T-helper 2 cell treated with Interferon-gamma antibody and Interleukin-4, amounts not matched to agents 5 μg/mL and 100 μg/mL, for 36 hours (primary cell): ENCODE measurements around the gene PITPNM1.
A peak's percentile ranks its signal among the peaks of the same experiment; 100 is the strongest.
"Not testable (repeated sequence)": the region's sequence is repeated elsewhere in the genome, so short reads cannot be mapped to it uniquely, and the experiment has no call there.

Experiments used
- DNase-seq: peaks from one replicate; pipeline ENCODE4 v3.0.0; 2021; ENCODE audit warnings: low spot score
- H3K27ac Mint-ChIP-seq: one replicate; pipeline ENCODE4 v1.8.0; 2021; ENCODE audit warnings: mild to moderate bottlenecking, mixed read lengths
- H3K27me3 Mint-ChIP-seq: one replicate; pipeline ENCODE4 v1.8.0; 2021; ENCODE audit warnings: low read depth, mixed read lengths
- H3K36me3 Mint-ChIP-seq: one replicate; pipeline ENCODE4 v1.8.0; 2021; ENCODE audit warnings: low read depth, mixed read lengths
- H3K4me1 Mint-ChIP-seq: one replicate; pipeline ENCODE4 v1.8.0; 2021; ENCODE audit warnings: low read depth, mixed read lengths
- H3K4me3 Mint-ChIP-seq: one replicate; pipeline ENCODE4 v1.8.0; 2022; ENCODE audit warnings: mild to moderate bottlenecking, moderate library complexity, mixed read lengths
- H3K9me3 Mint-ChIP-seq: one replicate; pipeline ENCODE4 v1.8.0; 2021; ENCODE audit warnings: mixed read lengths

The PITPNM1 gene

DNA sequence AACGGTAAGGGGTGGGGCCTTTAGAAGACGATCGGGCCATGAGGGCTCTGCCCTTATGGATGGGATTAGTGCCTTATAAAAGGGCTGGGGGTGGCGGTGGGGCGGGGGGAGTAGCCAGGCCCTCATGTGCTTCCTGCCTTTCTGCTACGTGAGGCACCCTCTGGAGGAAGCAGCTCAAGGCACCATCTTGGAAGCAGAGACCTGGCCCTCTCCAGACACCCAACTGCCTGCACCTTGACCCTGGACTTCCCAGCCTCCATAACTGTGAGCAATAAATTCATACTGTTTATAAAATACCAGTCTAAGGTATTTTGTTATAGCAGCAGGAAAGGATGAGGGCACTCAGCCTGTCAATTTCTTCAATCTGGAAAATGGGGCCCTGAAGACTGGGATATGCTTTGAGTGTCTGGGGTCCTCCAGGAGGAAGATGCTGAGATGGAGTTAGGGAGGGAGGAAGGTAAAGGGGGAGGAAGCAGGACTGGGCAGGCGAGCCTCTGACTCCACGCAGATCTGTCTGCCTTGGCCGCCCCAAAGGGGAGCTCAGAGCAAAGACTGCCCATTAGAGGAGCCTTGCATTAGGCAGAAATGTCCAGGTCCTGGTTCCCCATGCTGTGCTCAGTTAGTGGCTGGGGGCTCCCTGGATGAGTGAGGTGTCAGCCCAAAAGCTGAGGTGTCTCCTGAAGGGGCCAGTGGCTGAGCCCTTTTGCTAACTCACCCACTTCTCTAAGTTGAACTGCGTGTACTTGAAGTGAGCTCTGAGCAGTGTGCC lies 12.8 kb upstream of the PITPNM1 start:
- no peaks in the 10 kb centered on the region for H3K4me1 Mint-ChIP-seq
- H3K27me3 Mint-ChIP-seq = peaks cover 6% of the 10 kb centered on the region
- H3K4me3 Mint-ChIP-seq = no peak overlapping the region
- DNase-seq = no peak
- no peaks in the 10 kb centered on the region for H3K36me3 Mint-ChIP-seq
- H3K9me3 Mint-ChIP-seq = no peaks in the 10 kb centered on the region
- no peak overlapping the region for H3K27ac Mint-ChIP-seq

DNA sequence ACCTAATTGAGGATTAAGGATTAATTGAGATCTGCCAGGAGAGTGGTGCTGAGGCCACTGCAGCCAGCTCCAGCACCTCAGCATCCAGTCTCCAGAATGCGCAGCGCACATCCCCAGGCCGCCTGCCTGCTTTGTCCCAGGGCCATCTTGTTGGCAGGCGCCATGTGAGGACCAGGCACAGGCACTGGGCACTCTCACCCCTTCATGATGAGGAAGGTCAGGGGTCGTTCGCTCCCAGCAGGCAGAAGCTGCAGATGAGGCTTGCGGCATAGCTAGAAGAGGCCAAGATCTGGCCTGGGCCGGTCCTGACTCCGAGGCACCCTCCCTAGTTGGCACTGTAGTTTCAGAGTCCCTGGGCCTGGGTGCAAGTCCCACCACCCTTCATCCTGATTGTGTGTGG lies 11.6 kb upstream of the PITPNM1 start:
- H3K27ac Mint-ChIP-seq = no peak overlapping the region
- no peak for DNase-seq
- H3K36me3 Mint-ChIP-seq = no peaks in the 10 kb centered on the region
- H3K4me1 Mint-ChIP-seq = no peaks in the 10 kb centered on the region
- H3K9me3 Mint-ChIP-seq = no peaks in the 10 kb centered on the region
- no peak overlapping the region for H3K4me3 Mint-ChIP-seq
- H3K27me3 Mint-ChIP-seq = peaks cover 9% of the 10 kb centered on the region

DNA sequence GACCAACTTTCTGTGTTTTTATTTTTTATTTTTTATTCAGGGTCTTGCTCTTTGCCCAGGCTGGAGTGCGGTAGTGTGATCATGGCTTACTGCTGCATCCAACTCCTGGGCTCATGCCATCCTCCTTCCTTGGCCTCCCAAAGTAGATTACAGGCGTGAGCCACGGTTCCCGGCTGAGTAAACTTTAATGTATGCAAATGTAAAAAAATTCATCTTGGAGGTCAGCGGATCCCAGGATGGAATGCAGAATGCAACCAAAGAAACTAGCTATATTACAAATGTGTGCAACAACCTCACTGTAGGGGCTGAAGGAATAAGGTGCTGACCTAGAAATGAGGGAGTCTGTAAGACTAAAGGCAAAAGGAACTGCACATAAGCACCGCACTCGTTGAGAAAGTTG lies 9.0 kb upstream of the PITPNM1 start:
- Mint-ChIP-seq H3K4me3 (no peak overlapping the region), H3K9me3 (no peaks in the 10 kb centered on the region), H3K27ac (no peak overlapping the region), H3K36me3 (no peaks in the 10 kb centered on the region), H3K27me3 (peaks cover 17% of the 10 kb centered on the region), H3K4me1 (peaks cover 4% of the 10 kb centered on the region)
- no peak for DNase-seq

DNA sequence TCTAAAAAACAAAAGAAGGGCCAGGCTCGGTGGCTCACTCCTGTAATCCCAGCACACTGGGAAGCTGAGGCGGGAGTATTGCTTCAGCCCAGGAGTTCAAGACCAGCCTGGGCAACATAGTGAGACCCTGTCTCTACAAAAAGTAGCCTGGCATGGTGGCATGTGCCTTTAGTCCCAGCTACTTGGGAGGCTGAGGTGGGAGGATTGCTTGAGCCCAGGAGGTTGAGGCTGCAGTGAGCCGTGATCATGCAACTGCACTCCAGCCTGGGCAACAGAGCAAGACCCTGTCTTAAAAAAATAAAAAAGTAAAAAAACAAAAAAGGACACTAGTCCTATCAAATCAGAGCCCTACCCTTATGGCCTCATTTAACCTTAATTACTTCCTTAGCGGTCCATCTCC lies 6.4 kb upstream of the PITPNM1 start:
- H3K4me3 Mint-ChIP-seq, H3K36me3 Mint-ChIP-seq, DNase-seq, H3K9me3 Mint-ChIP-seq, H3K27ac Mint-ChIP-seq: not testable (repeated sequence)
- H3K4me1 Mint-ChIP-seq = peaks cover 16% of the 10 kb centered on the region
- H3K27me3 Mint-ChIP-seq = peaks cover 17% of the 10 kb centered on the region

DNA sequence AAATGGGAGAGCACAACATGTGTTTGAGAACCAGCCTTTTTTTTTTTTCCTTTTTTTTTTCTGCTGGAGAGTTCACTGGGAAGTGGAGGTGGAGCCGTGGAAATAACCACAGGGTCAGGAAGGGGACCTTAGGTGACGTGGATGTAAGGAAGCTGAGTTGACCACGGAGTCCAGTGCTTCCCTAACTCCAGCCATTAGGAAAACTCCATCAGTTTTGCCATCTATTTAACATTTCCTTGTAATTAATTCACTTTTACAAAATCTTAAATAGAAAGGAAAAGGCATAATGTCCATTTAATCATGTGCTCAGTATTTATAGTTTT lies 4.8 kb upstream of the PITPNM1 start:
- peaks cover 17% of the 10 kb centered on the region for H3K27me3 Mint-ChIP-seq
- peaks cover 27% of the 10 kb centered on the region for H3K4me1 Mint-ChIP-seq
- H3K9me3 Mint-ChIP-seq = no peaks in the 10 kb centered on the region
- H3K36me3 Mint-ChIP-seq = peaks cover 12% of the 10 kb centered on the region
- no peak for DNase-seq
- H3K27ac Mint-ChIP-seq = peak overlapping the region; percentile 50
- H3K4me3 Mint-ChIP-seq = no peak overlapping the region

DNA sequence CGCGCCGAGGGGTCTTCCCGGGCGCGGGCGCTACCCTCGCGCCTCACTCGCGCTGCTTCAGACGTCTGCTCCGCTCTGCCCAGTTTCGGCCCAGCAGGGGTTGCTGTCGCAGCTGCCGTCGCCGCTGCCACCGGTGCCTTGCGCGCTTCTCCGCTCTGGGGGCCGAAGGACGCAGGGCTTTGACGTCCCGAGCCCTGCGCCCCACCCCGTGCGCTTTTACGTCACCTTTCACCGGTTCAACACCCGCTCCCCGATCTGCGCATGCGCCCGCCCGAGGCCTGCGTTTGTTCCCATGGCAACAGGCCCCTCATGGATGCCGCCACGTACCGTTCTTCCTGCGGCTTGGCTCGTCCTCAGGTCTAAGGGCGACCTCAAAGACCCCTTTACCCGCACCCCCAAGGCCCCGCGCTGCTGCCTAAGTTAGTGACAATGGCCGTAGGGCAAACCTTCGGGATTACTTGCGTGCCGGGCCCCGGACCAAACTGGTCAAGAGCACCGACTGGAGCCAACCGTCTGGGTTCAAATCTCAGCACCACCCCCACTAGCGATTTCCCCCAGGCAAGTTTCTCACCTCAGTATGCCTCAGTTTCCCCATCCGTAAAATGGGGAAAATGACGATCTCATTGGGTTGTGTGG lies 3.4 kb upstream of the PITPNM1 start:
- Mint-ChIP-seq H3K36me3 (peaks cover 12% of the 10 kb centered on the region), H3K27ac (peak overlapping the region; percentile 91), H3K27me3 (peaks cover 11% of the 10 kb centered on the region), H3K4me3 (peak overlapping the region; percentile 94), H3K9me3 (no peaks in the 10 kb centered on the region), H3K4me1 (peaks cover 27% of the 10 kb centered on the region)
- DNase-seq = peak; percentile 97

DNA sequence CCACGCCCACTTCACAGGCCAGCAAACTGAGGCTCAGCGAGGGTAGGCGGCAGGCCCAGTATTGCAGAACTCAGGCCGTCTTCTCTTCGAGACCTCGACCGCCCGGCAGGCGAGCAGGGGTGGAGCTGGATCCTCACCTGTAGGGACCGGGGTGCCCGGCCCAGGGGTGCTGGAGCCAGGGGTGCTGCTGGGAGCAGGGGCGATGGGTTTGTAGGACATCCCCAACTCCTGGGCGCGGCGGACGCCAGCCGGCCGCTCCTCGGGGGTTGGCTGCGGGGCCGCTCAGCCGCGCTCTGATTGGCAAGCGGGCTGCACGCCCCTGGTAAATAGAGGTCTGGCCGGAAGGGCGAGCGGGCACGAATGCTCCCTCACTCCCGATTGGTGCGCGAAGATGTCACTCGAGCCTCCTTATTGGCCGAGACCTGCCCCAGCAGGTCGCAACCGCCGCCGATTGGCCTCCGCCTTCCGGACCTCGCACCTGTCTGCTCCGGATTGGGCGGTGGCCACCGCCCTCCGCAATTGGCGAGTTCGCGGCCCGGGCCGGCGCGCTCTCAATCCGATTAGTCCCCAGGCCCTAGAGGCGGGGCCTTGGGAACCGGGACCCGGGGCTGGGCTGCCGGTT lies 2.8 kb upstream of the PITPNM1 start, which contains the start of gene CDK2AP2:
Gene CDK2AP2 (minus strand): TSS at position 299 of the 622 bp plus-strand sequence. CDS start 80 bp downstream, at position 219.
- peaks cover 11% of the 10 kb centered on the region for H3K27me3 Mint-ChIP-seq
- peak within 1 kb of the TSS; percentile 94 for H3K4me3 Mint-ChIP-seq
- H3K9me3 Mint-ChIP-seq = no peaks in the 10 kb centered on the region
- DNase-seq = peak; percentile 99
- peak within 1 kb of the TSS; percentile 91 for H3K27ac Mint-ChIP-seq
- H3K36me3 Mint-ChIP-seq = peaks cover 13% of the 10 kb centered on the region
- H3K4me1 Mint-ChIP-seq = peaks cover 29% of the 10 kb centered on the region

DNA sequence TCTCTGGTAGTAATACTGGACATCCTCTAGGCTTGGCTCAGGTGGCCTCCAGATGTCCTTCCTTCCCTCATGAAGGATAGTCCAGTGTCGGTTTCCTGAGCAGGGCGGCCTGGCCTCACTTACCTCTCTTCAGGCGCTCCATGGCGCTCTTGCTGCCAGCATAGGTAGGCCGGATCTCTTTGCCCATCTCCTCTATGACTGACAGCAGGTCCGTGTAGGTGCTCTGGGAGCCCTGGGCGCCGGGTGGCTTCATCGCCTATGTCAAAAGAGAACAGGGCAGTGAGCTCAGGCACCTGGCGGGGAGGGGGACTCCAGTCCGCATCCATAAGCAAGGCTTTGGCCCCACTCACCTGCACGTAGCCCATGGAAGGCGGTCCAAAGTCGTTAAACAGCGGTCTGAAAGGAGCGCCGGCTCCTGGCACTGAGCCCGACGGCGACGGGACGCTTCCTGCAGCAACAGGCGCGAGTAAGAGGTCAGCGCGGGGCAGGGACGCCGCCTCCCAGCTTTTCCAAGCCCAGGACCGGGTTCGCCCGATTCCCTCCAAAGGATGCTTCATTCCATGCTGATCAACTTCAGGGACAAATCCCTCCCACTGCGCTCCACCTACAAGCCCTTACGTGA lies 2.2 kb upstream of the PITPNM1 start:
- peaks cover 31% of the 10 kb centered on the region for H3K4me1 Mint-ChIP-seq
- H3K27me3 Mint-ChIP-seq = peaks cover 11% of the 10 kb centered on the region
- H3K4me3 Mint-ChIP-seq = peak overlapping the region; percentile 94
- DNase-seq = no peak
- peaks cover 16% of the 10 kb centered on the region for H3K36me3 Mint-ChIP-seq
- no peaks in the 10 kb centered on the region for H3K9me3 Mint-ChIP-seq
- peak overlapping the region; percentile 91 for H3K27ac Mint-ChIP-seq

DNA sequence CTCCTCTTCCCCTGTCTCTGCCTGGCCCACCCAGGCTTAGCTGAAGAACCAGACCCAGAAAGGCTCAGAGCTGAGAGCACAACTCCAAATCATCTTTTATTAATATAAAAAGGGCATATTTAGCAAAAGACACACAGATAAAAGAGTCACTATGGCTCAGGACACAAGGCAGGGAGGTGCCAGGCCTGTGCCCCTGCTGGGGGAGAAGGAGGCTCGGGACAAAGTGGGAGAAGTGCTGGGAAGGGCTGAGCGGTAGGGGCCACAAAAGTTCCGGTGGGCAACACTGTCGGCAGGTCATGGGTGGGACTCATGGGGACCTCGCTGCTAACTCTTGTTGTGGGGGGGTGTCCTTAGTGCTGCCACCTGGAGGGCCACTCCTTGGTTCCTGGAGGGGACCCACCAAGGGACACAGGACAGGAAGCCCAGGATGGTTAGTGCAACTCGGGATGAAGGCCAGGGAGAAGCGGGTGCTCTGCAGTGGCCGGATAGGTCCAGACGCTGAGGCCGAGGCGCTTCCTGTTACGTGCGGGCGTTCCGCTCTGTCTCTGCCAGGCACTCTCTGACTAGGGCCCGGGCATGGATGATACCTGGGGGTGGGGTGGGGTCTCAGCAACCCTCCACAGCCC lies 1.4 kb upstream of the PITPNM1 start:
- Mint-ChIP-seq H3K36me3 (peaks cover 16% of the 10 kb centered on the region), H3K9me3 (no peaks in the 10 kb centered on the region), H3K27ac (peak overlapping the region; percentile 95), H3K4me3 (peak overlapping the region; percentile 94), H3K4me1 (peaks cover 31% of the 10 kb centered on the region), H3K27me3 (peaks cover 9% of the 10 kb centered on the region)
- DNase-seq = no peak

DNA sequence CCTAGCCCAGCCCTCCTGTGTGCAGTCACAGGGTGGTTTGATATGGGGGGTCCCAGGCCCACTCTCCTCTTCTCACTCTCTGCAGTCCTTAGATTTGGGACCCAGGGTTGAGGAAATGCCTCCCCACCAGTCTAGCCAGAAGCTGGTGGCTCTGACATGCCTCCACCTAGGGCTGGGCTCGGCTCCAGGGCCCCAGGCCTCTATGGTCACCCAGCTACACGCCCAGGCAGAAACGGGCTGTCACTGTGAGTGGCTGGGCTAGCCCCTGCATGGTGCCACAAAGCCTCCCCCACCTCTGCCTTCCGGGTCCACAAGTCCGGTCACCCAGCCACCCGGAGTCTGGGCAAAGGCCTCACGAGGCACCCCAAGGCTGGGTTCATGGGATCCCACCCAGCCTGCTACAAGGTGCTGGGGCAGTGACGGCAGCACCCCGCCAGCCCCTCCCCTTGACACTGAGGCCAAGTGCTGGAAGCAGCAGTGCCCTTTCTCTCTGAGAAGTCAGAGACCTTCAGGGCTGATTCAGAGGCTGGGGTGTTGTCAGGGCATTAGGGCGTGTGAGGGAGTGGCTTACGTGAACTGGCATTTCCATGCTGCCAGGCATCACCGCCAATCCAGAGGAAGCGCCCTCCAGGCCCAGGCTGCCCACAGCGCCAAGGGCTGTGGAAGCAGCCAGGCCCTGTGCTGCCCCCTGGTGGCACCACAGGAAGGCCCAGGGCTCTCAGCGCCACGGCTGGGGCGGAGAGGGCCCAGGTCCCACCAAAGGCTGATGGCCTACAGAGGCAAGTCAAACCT lies 638 bp upstream of the PITPNM1 start:
- Mint-ChIP-seq H3K4me3 (peak overlapping the region; percentile 94), H3K27ac (peak overlapping the region; percentile 95), H3K4me1 (peaks cover 37% of the 10 kb centered on the region), H3K36me3 (peaks cover 23% of the 10 kb centered on the region), H3K27me3 (peaks cover 3% of the 10 kb centered on the region), H3K9me3 (no peaks in the 10 kb centered on the region)
- peak; percentile 92 for DNase-seq

DNA sequence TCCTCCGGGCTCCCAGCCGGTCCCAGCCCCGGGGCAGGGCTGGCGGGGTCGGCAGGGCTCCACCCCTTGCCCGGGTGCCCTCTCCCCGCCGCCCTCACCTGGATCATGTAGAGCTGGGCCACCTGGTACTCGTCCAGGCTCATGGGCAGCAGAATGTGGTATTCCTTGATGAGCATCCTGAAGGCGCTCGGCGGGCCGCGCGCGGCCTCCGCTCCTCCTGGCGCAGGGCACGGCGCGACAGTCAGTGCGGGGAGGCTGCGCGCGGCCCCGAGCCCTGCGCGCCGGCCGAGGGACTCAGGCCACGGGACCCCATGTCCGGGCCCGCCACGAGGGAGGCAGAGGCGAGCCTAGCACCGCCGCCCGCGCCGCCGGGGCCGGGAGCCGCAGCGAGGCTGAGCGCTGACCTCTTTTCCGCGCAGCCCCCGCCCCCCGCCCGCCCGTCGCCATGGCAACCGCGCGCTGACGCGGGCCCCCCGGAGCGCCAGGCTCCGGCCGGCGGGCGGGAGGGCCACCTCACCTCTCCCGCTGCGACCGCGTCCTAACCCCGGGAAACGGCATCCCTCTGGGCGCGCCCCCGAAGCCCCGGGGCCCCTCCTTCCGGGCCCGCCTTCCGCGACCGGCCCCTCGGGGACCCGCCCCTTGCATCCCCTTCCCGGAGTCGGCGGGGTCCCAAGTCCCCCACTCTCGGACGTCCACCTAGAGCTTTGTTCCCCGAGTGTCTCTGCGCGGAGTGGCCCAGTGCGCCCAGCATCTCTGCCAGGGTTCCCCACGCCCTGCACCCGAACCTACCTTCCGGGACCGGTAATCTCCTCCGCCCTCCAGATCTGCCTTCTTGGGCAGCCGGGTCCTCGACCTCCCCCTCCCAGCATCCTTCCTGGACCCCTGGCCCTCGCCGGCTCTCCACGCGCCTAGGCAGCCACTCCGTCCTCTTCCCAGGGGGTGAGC lies 886 bp downstream of the PITPNM1 start:
- peaks cover 37% of the 10 kb centered on the region for H3K4me1 Mint-ChIP-seq
- peak; percentile 28 for DNase-seq
- no peaks in the 10 kb centered on the region for H3K27me3 Mint-ChIP-seq
- no peaks in the 10 kb centered on the region for H3K9me3 Mint-ChIP-seq
- H3K4me3 Mint-ChIP-seq = peak overlapping the region; percentile 90
- H3K36me3 Mint-ChIP-seq = peaks cover 34% of the 10 kb centered on the region
- peak overlapping the region; percentile 81 for H3K27ac Mint-ChIP-seq
